HEK293 (cell line): ENCODE measurements around the gene AFF3.

Experiments used
- BCL11B ChIP-seq: fragments of 450-650 bp; formaldehyde crosslinking; IDR thresholded peaks from 2 replicates; pipeline ENCODE4 v1.5.1; 2016; ENCODE audit warnings: low read depth, missing biosample characterization, missing genetic modification characterization
- CTCF ChIP-seq: fragments of 450-650 bp; formaldehyde crosslinking; IDR thresholded peaks from 2 replicates; pipeline ENCODE4 v1.5.1; 2016; ENCODE audit warnings: missing biosample characterization, missing genetic modification characterization
- REST ChIP-seq: fragments of 450-650 bp; formaldehyde crosslinking; IDR thresholded peaks from 2 replicates; pipeline ENCODE4 v1.5.1; 2016; ENCODE audit warnings: missing biosample characterization, missing genetic modification characterization
- SETDB1 ChIP-seq: IDR thresholded peaks from one replicate; pipeline ENCODE4 v1.6.1; 2017; ENCODE audit warnings: mild to moderate bottlenecking, low read length, moderate library complexity, mixed read lengths; ENCODE audit not compliant: insufficient read length
- ZBTB21 ChIP-seq: fragments of 450-650 bp; formaldehyde crosslinking; IDR thresholded peaks from 2 replicates; pipeline ENCODE4 v1.5.1; 2017; ENCODE audit warnings: missing biosample characterization, missing genetic modification characterization
- ZFP41 ChIP-seq: fragments of 450-650 bp; formaldehyde crosslinking; IDR thresholded peaks from 2 replicates; pipeline ENCODE4 v1.5.1; 2016; ENCODE audit warnings: missing biosample characterization, missing genetic modification characterization, borderline replicate concordance
- ZNF175 ChIP-seq: fragments of 450-650 bp; formaldehyde crosslinking; IDR thresholded peaks from 2 replicates; pipeline ENCODE4 v1.5.1; 2016; ENCODE audit warnings: missing biosample characterization, missing genetic modification characterization
- ZNF184 ChIP-seq: fragments of 450-650 bp; IDR thresholded peaks from 2 replicates; pipeline ENCODE4 v1.5.1; 2018; ENCODE audit warnings: missing biosample characterization, mild to moderate bottlenecking, missing genetic modification characterization
- ZNF274 ChIP-seq, 2 experiments: fragments of 200-500 bp in 1 of 2; fragments of 450-650 bp in 1 of 2; sonication (Bioruptor generic) in 1 of 2; formaldehyde crosslinking in 1 of 2; IDR thresholded peaks; 2 replicates each; pipeline versions ENCODE4 v1.5.1 to v1.6.1; 2014 to 2016; ENCODE audit warnings: borderline replicate concordance in 1 of 2, inconsistent platforms in 1 of 2, low read length in 1 of 2, missing biosample characterization in 1 of 2, missing genetic modification characterization in 1 of 2
- ZNF488 ChIP-seq: fragments of 450-650 bp; formaldehyde crosslinking; IDR thresholded peaks from 2 replicates; pipeline ENCODE4 v1.5.1; 2016; ENCODE audit warnings: missing biosample characterization, missing genetic modification characterization
- ZNF510 ChIP-seq: fragments of 450-650 bp; formaldehyde crosslinking; IDR thresholded peaks from 2 replicates; pipeline ENCODE4 v1.5.1; 2018; ENCODE audit warnings: mild to moderate bottlenecking, missing genetic modification characterization, missing biosample characterization; ENCODE audit not compliant: insufficient replicate concordance
- ZNF580 ChIP-seq: fragments of 450-650 bp; formaldehyde crosslinking; IDR thresholded peaks from 2 replicates; pipeline ENCODE4 v1.5.1; 2016; ENCODE audit warnings: missing biosample characterization, missing genetic modification characterization
- TF ChIP-seq, protein P1 (sequence below): fragments of 450-650 bp; formaldehyde crosslinking; IDR thresholded peaks from 2 replicates; pipeline ENCODE4 v1.5.1; 2017; ENCODE audit warnings: missing biosample characterization, missing genetic modification characterization
- TF ChIP-seq, protein P2 (sequence below): fragments of 450-650 bp; formaldehyde crosslinking; IDR thresholded peaks from 2 replicates; pipeline ENCODE4 v1.5.1; 2016; ENCODE audit warnings: missing biosample characterization, missing genetic modification characterization, low read depth

DNA sequence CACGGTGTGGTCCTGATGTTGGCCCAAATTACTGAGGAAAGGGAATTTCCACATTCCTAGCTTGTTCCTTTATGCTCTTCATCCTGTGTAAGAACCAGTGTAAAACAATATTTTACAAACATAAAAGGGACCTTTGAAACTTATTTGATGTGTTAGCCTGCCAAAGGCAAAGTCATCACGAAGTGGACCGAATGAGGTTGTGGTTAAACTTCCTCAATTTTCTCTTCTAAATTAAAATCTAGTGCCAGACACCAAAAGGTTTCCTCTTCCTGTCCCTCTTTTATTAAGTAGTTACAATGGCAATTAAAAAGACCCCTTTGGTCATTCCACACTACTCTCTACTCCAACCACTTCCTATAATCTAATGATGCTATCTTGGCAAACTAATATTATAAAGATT is 279.8 kb downstream of the AFF3 start:
- TF ChIP-seq CTCF, result no peak
- no peak for TF ChIP-seq REST (tag by site-specific recombination)
- TF ChIP-seq SETDB1, result no peak
- TF ChIP-seq ZNF184 (tag by site-specific recombination), result no peak
- no peak for TF ChIP-seq ZNF510 (tag by site-specific recombination)
- no peak for TF ChIP-seq ZNF274 (IDR thresholded peaks at IDR 0.05; ENCODE audit: low read length)
- no peak for TF ChIP-seq ZNF274 (tag by site-specific recombination; IDR thresholded peaks at IDR 0.05; ENCODE audit: borderline replicate concordance)
- no peak for TF ChIP-seq ZFP41 (tag by site-specific recombination)
- TF ChIP-seq, protein P1, sequence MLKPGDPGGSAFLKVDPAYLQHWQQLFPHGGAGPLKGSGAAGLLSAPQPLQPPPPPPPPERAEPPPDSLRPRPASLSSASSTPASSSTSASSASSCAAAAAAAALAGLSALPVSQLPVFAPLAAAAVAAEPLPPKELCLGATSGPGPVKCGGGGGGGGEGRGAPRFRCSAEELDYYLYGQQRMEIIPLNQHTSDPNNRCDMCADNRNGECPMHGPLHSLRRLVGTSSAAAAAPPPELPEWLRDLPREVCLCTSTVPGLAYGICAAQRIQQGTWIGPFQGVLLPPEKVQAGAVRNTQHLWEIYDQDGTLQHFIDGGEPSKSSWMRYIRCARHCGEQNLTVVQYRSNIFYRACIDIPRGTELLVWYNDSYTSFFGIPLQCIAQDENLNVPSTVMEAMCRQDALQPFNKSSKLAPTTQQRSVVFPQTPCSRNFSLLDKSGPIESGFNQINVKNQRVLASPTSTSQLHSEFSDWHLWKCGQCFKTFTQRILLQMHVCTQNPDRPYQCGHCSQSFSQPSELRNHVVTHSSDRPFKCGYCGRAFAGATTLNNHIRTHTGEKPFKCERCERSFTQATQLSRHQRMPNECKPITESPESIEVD (tag by site-specific recombination), result no peak
- no peak for TF ChIP-seq ZNF175 (tag by site-specific recombination)
- TF ChIP-seq ZNF580, result no peak
- TF ChIP-seq BCL11B, result no peak
- no peak for TF ChIP-seq ZNF488 (tag by site-specific recombination)
- TF ChIP-seq, protein P2, sequence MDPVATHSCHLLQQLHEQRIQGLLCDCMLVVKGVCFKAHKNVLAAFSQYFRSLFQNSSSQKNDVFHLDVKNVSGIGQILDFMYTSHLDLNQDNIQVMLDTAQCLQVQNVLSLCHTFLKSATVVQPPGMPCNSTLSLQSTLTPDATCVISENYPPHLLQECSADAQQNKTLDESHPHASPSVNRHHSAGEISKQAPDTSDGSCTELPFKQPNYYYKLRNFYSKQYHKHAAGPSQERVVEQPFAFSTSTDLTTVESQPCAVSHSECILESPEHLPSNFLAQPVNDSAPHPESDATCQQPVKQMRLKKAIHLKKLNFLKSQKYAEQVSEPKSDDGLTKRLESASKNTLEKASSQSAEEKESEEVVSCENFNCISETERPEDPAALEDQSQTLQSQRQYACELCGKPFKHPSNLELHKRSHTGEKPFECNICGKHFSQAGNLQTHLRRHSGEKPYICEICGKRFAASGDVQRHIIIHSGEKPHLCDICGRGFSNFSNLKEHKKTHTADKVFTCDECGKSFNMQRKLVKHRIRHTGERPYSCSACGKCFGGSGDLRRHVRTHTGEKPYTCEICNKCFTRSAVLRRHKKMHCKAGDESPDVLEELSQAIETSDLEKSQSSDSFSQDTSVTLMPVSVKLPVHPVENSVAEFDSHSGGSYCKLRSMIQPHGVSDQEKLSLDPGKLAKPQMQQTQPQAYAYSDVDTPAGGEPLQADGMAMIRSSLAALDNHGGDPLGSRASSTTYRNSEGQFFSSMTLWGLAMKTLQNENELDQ (tag by site-specific recombination), result no peak
- no peak for TF ChIP-seq ZBTB21 (tag by site-specific recombination)
